Measurements from ENCODE around the gene MBD6. TPM values are rescaled to one million over a fixed set of nuclear protein-coding genes. Genes with fewer than 3 reads are reported as not detected.
"Not testable (repeated sequence)": the region's sequence is repeated elsewhere in the genome, so short reads cannot be mapped to it uniquely, and the experiment has no call there.

The MBD6 gene
- total RNA-seq, 4 donors from 2014 or later, result 38.0 to 144 (median 71.5) TPM

- peak in 1 of 3 donors; percentile 8 for DNase-seq
- Histone ChIP-seq H3K27me3 (no peaks in the 10 kb centered on the region), H3K4me1 (peaks cover 0 to 22% (median 9%) of the 10 kb centered on the region in 4 donors), H3K9me3 (no peaks in the 10 kb centered on the region), H3K4me3 (no peak overlapping the region), H3K36me3 (peaks cover 0 to 62% (median 0%) of the 10 kb centered on the region in 3 donors), H3K27ac (no peak overlapping the region)
- TF ChIP-seq POLR2A (IDR thresholded peaks at IDR 0.05) (no peak), CTCF (IDR thresholded peaks at IDR 0.05) (no peak)
These were observed 6.6 kb upstream of the MBD6 start for GRCh38 chr12:57515934-57516541.

- Histone ChIP-seq H3K27ac (peak overlapping the region in 2 of 4 donors; percentile 7 to 42), H3K36me3 (peaks cover 0 to 56% (median 0%) of the 10 kb centered on the region in 3 donors), H3K27me3 (no peaks in the 10 kb centered on the region), H3K4me1 (peaks cover 4 to 29% (median 15%) of the 10 kb centered on the region in 4 donors), H3K9me3 (no peaks in the 10 kb centered on the region), H3K4me3 (no peak overlapping the region)
- TF ChIP-seq CTCF (IDR thresholded peaks at IDR 0.05) (no peak), POLR2A (IDR thresholded peaks at IDR 0.05) (no peak)
- DNase-seq, result no peak
These were observed 5.9 kb upstream of the MBD6 start for GRCh38 chr12:57516617-57517153.

DNA sequence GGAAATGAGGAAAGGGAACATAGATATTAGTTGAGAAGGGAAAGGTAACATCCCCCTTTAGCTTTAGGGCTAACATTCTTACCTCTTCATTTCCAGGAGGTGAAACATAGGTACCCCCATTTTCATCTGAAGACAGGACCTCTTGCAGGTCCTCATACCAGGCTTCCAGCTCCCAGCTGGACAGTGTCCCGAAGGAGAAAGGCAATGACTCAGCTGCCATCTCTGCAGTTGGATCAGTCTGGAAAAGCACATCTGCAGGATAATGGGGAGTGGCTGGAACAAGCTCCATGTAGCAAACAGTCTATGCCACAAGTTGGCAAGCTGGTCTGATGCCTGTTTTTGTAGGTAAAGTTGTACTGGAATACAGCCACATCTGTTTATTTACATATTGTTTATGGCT, 5.4 kb upstream of the MBD6 start:
- Histone ChIP-seq H3K4me1 (peaks cover 4 to 31% (median 19%) of the 10 kb centered on the region in 4 donors), H3K9me3 (no peaks in the 10 kb centered on the region), H3K27ac (peak overlapping the region in 2 of 4 donors; percentile 7 to 42), H3K4me3 (no peak overlapping the region), H3K27me3 (no peaks in the 10 kb centered on the region), H3K36me3 (peaks cover 0 to 51% (median 0%) of the 10 kb centered on the region in 3 donors)
- TF ChIP-seq POLR2A (IDR thresholded peaks at IDR 0.05), result no peak
- no peak for TF ChIP-seq CTCF (IDR thresholded peaks at IDR 0.05)
- no peak for DNase-seq

DNA sequence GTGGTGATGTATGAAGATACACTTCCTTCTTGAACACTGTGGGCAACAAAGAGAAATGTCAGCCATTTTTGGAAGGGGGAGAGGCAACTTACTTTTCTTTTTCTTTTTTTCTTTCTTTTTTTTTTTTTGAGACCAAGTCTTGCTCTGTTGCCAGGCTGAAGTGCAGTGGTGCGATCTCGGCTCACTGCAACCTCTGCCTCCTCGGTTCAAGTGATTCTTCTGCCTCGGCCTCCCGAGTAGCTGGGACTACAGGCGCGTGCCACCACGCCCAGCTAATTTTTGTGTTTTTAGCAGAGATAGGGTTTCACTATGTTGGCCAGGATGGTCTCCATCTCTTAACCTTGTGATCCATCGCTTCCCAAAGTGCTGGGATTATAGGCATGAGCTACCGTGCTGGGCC, 4.9 kb upstream of the MBD6 start:
- Histone ChIP-seq H3K4me1 (peaks cover 4 to 31% (median 19%) of the 10 kb centered on the region in 4 donors), H3K27ac (peak overlapping the region in 1 of 4 donors; percentile 42), H3K4me3 (peak overlapping the region in 1 of 4 donors; percentile 66), H3K36me3 (peaks cover 0 to 46% (median 0%) of the 10 kb centered on the region in 3 donors)
- not testable (repeated sequence) for H3K9me3 ChIP-seq, DNase-seq, H3K27me3 ChIP-seq

- Histone ChIP-seq H3K4me3 (peak overlapping the region in 2 of 4 donors; percentile 66 to 81), H3K27ac (peak overlapping the region in 3 of 4 donors; percentile 11 to 94 (median 42)), H3K36me3 (peaks cover 0 to 40% (median 0%) of the 10 kb centered on the region in 3 donors), H3K4me1 (peaks cover 4 to 32% (median 20%) of the 10 kb centered on the region in 4 donors), H3K27me3 (no peaks in the 10 kb centered on the region), H3K9me3 (no peaks in the 10 kb centered on the region)
- TF ChIP-seq CTCF (IDR thresholded peaks at IDR 0.05), result no peak
- no peak for TF ChIP-seq POLR2A (IDR thresholded peaks at IDR 0.05)
- no peak for DNase-seq
These were observed 4.3 kb upstream of the MBD6 start for GRCh38 chr12:57518176-57518919.

Data from Peyer's patch (tissue), 4 donors.